GM19025 (cell line): ENCODE data around the gene CPED1.
"Not testable (repeated sequence)": the region's sequence is repeated elsewhere in the genome, so short reads cannot be mapped to it uniquely, and the experiment has no call there.

Experiments
- ATAC-seq: cut with Tn5 transposase; IDR thresholded peaks from one replicate; pipeline ENCODE4 v1.9.1; 2021; ENCODE audit warnings: mild to moderate bottlenecking, low read depth, moderate library complexity; ENCODE audit not compliant: unreplicated experiment

The CPED1 gene

GRCh38 chr7:121269798-121270197 is 281.3 kb downstream of the CPED1 start:
- ATAC-seq = no peak

GRCh38 chr7:121271098-121271497 is 282.6 kb downstream of the CPED1 start:
- no peak for ATAC-seq

- ATAC-seq = no peak
Measured at GRCh38 chr7:121271916-121272315, 283.4 kb downstream of the CPED1 start.

GRCh38 chr7:121272676-121273075 is 284.2 kb downstream of the CPED1 start:
- ATAC-seq = no peak

- no peak for ATAC-seq
Measured at GRCh38 chr7:121273467-121274167, 285.1 kb downstream of the CPED1 start.

- ATAC-seq = no peak
Measured at GRCh38 chr7:121274467-121274866, 286.0 kb downstream of the CPED1 start.

- no peak for ATAC-seq
Measured at GRCh38 chr7:121275204-121275603, 286.7 kb downstream of the CPED1 start.

GRCh38 chr7:121276313-121276712 is 287.8 kb downstream of the CPED1 start:
- ATAC-seq = no peak

- ATAC-seq = peak; percentile 99
Measured at GRCh38 chr7:121278120-121279021, 289.9 kb downstream of the CPED1 start.

- no peak for ATAC-seq
Measured at GRCh38 chr7:121279060-121279620, 290.6 kb downstream of the CPED1 start.

GRCh38 chr7:121279822-121280221 is 291.3 kb downstream of the CPED1 start:
- ATAC-seq = no peak

- ATAC-seq = no peak
Measured at GRCh38 chr7:121280656-121281055, 292.1 kb downstream of the CPED1 start.

- ATAC-seq = no peak
Measured at GRCh38 chr7:121282129-121282528, 293.6 kb downstream of the CPED1 start.

GRCh38 chr7:121285066-121285667 is 296.7 kb downstream of the CPED1 start:
- ATAC-seq = no peak

- ATAC-seq = no peak
Measured at GRCh38 chr7:121286186-121286585, 297.7 kb downstream of the CPED1 start.

GRCh38 chr7:121286742-121287734 is 298.5 kb downstream of the CPED1 start:
- no peak for ATAC-seq

GRCh38 chr7:121288894-121289293 is 300.4 kb downstream of the CPED1 start:
- no peak for ATAC-seq

- ATAC-seq = not testable (repeated sequence)
Measured at GRCh38 chr7:121289930-121290329, 301.4 kb downstream of the CPED1 start.

GRCh38 chr7:121294448-121294992 is 306.0 kb downstream of the CPED1 start:
- no peak for ATAC-seq
